HUES6 (cell line): ENCODE data around the gene SHOX.
"Not testable (repeated sequence)": the region's sequence is repeated elsewhere in the genome, so short reads cannot be mapped to it uniquely, and the experiment has no call there.

ENCODE experiments used
- H3K27ac ChIP-seq: 2 replicates; pipeline ENCODE4 v1.7.0; 2013; ENCODE audit warnings: low read depth, mild to moderate bottlenecking, low read length, inconsistent platforms
- H3K27me3 ChIP-seq: 2 replicates; pipeline ENCODE4 v1.6.1; 2013; ENCODE audit warnings: low read length; ENCODE audit not compliant: control insufficient read depth, insufficient read depth
- H3K36me3 ChIP-seq: 2 replicates; pipeline ENCODE4 v1.6.1; 2013; ENCODE audit warnings: low read length; ENCODE audit not compliant: control insufficient read depth, insufficient read depth
- H3K4me1 ChIP-seq: 2 replicates; pipeline ENCODE4 v1.6.1; 2013; ENCODE audit warnings: low read length; ENCODE audit not compliant: control insufficient read depth, insufficient read depth
- H3K4me3 ChIP-seq: 2 replicates; pipeline ENCODE4 v1.5.1; 2013; ENCODE audit warnings: low read depth, low read length
- H3K9ac ChIP-seq: one replicate; pipeline ENCODE4 v1.6.1; 2013; ENCODE audit warnings: mild to moderate bottlenecking, low read length
- H3K9me3 ChIP-seq: 2 replicates; pipeline ENCODE4 v1.6.1; 2013; ENCODE audit warnings: low read depth, low read length; ENCODE audit not compliant: control insufficient read depth, insufficient read depth

Gene SHOX

GRCh38 chrX:630612-631496 is at the start of gene SHOX:
Gene SHOX, plus strand, starts transcription at chrX:630791. Its CDS starts 107 bp downstream, at chrX:630898.
- Histone ChIP-seq H3K36me3 (no peaks in the 10 kb centered on the region), H3K27me3 (peaks cover 99% of the 10 kb centered on the region), H3K27ac (no peak within 1 kb of the TSS), H3K9me3 (no peaks in the 10 kb centered on the region), H3K4me1 (peaks cover 23% of the 10 kb centered on the region; the same call in 1 of the 2 replicates), H3K4me3 (peak within 1 kb of the TSS; percentile 55), H3K9ac (peak within 1 kb of the TSS; percentile 7)

- no peak overlapping the region for H3K4me3 ChIP-seq
- H3K27me3 ChIP-seq: peaks cover 28% of the 10 kb centered on the region
- no peaks in the 10 kb centered on the region; the same call in 1 of the 2 replicates for H3K4me1 ChIP-seq
- H3K9me3 ChIP-seq: 0 out of 2 replicates have a peak, but pooled peaks cover 4% of the 10 kb centered on the region
- no peaks in the 10 kb centered on the region for H3K36me3 ChIP-seq
- no peak overlapping the region for H3K9ac ChIP-seq
- H3K27ac ChIP-seq: no peak overlapping the region
Measured at GRCh38 chrX:581066-581465, 49.5 kb upstream of the SHOX start.

GRCh38 chrX:581720-582298 is 48.8 kb upstream of the SHOX start:
- no peak overlapping the region for H3K9ac ChIP-seq

GRCh38 chrX:584572-584971 is 46.0 kb upstream of the SHOX start:
- Histone ChIP-seq H3K9ac (no peak overlapping the region), H3K27ac (no peak overlapping the region), H3K4me1 (no peaks in the 10 kb centered on the region; the same call in 1 of the 2 replicates), H3K27me3 (peaks cover 28% of the 10 kb centered on the region), H3K36me3 (no peaks in the 10 kb centered on the region), H3K9me3 (no peaks in the 10 kb centered on the region), H3K4me3 (no peak overlapping the region)

More at GRCh38 chrX:581720-582298, 48.8 kb upstream of the SHOX start:
- 0 out of 2 replicates have a peak, but pooled peaks cover 4% of the 10 kb centered on the region for H3K9me3 ChIP-seq
- no peaks in the 10 kb centered on the region; the same call in 1 of the 2 replicates for H3K4me1 ChIP-seq
- no peak overlapping the region for H3K27ac ChIP-seq
- H3K4me3 ChIP-seq: no peak overlapping the region
- no peaks in the 10 kb centered on the region for H3K36me3 ChIP-seq
- H3K27me3 ChIP-seq: peaks cover 28% of the 10 kb centered on the region

- peak overlapping the region; percentile 38 for H3K4me3 ChIP-seq
- H3K9me3 ChIP-seq: no peaks in the 10 kb centered on the region
Measured at GRCh38 chrX:585115-585808, 45.3 kb upstream of the SHOX start.

GRCh38 chrX:586351-586750 is 44.2 kb upstream of the SHOX start:
- Histone ChIP-seq H3K9ac (no peak overlapping the region), H3K4me1 (no peaks in the 10 kb centered on the region; the same call in 1 of the 2 replicates), H3K27me3 (peaks cover 24% of the 10 kb centered on the region), H3K27ac (no peak overlapping the region), H3K36me3 (no peaks in the 10 kb centered on the region), H3K9me3 (no peaks in the 10 kb centered on the region), H3K4me3 (no peak overlapping the region)

More at GRCh38 chrX:585115-585808, 45.3 kb upstream of the SHOX start:
- Histone ChIP-seq H3K27me3 (peaks cover 24% of the 10 kb centered on the region), H3K36me3 (no peaks in the 10 kb centered on the region), H3K27ac (no peak overlapping the region), H3K4me1 (no peaks in the 10 kb centered on the region; the same call in 1 of the 2 replicates), H3K9ac (no peak overlapping the region)

- H3K9me3 ChIP-seq, H3K4me3 ChIP-seq, H3K4me1 ChIP-seq, H3K27ac ChIP-seq, H3K36me3 ChIP-seq, H3K9ac ChIP-seq: not testable (repeated sequence)
- H3K27me3 ChIP-seq: peaks cover 16% of the 10 kb centered on the region
Measured at GRCh38 chrX:589261-589660, 41.3 kb upstream of the SHOX start.

- Histone ChIP-seq H3K4me3 (no peak overlapping the region), H3K27me3 (peaks cover 2% of the 10 kb centered on the region; the same call in 1 of the 2 replicates), H3K4me1 (no peaks in the 10 kb centered on the region), H3K9me3 (peaks cover 8% of the 10 kb centered on the region), H3K36me3 (no peaks in the 10 kb centered on the region), H3K9ac (no peak overlapping the region), H3K27ac (no peak overlapping the region)
Measured at GRCh38 chrX:590693-591404, 39.7 kb upstream of the SHOX start.

- peaks cover 27% of the 10 kb centered on the region for H3K9me3 ChIP-seq
- no peak overlapping the region for H3K9ac ChIP-seq
Measured at GRCh38 chrX:599837-600715, 30.5 kb upstream of the SHOX start.

GRCh38 chrX:603029-603428 is 27.6 kb upstream of the SHOX start:
- H3K27ac ChIP-seq, H3K9me3 ChIP-seq, H3K4me3 ChIP-seq, H3K9ac ChIP-seq, H3K36me3 ChIP-seq, H3K4me1 ChIP-seq: not testable (repeated sequence)
- peaks cover 15% of the 10 kb centered on the region for H3K27me3 ChIP-seq

More at GRCh38 chrX:599837-600715, 30.5 kb upstream of the SHOX start:
- Histone ChIP-seq H3K27me3 (peaks cover 15% of the 10 kb centered on the region), H3K36me3 (no peaks in the 10 kb centered on the region), H3K27ac (no peak overlapping the region), H3K4me1 (peaks cover 8% of the 10 kb centered on the region; the same call in 1 of the 2 replicates), H3K4me3 (no peak overlapping the region)
